Spleen (tissue), 11 donors: ENCODE results near the gene FTO. TPM values are rescaled to one million over a fixed set of nuclear protein-coding genes. Genes with fewer than 3 reads are reported as not detected.

Source experiments
- DNase-seq: peaks from one replicate; pipeline ENCODE4 v3.0.0-alpha.2; 2020
- H3K27ac ChIP-seq, 8 donors: fragments of 200-600 bp; sonication (generic) in 7 of 8; 1 replicate in 4 of 8; 2 replicates in 4 of 8; pipeline versions ENCODE4 v1.5.0 to v1.8.0; 2016 to 2021; ENCODE audit warnings: inconsistent platforms in 4 of 8, mild to moderate bottlenecking in 4 of 8, moderate library complexity in 1 of 8
- H3K27me3 ChIP-seq, 7 donors: fragments of 200-600 bp; sonication (generic) in 6 of 7; replicated peaks in 1 of 7; 1 replicate in 4 of 7; 2 replicates in 3 of 7; pipeline versions ENCODE4 v1.5.0 to v1.8.0; 2016 to 2021; ENCODE audit warnings: inconsistent platforms in 3 of 7, mild to moderate bottlenecking in 1 of 7
- H3K36me3 ChIP-seq, 6 donors: fragments of 200-600 bp; sonication (generic) in 5 of 6; 1 replicate in 4 of 6; 2 replicates in 2 of 6; pipeline versions ENCODE4 v1.5.0 to v1.8.0; 2016 to 2021; ENCODE audit warnings: inconsistent platforms in 2 of 6
- H3K4me1 ChIP-seq, 6 donors: fragments of 200-600 bp; sonication (generic) in 5 of 6; 1 replicate in 3 of 6; 2 replicates in 3 of 6; pipeline versions ENCODE4 v1.5.0 to v1.8.0; 2016 to 2021; ENCODE audit warnings: inconsistent platforms in 3 of 6
- H3K4me3 ChIP-seq, 8 donors: fragments of 200-600 bp; sonication (generic) in 7 of 8; 1 replicate in 4 of 8; 2 replicates in 4 of 8; pipeline versions ENCODE4 v1.5.0 to v1.8.0; 2016 to 2021; ENCODE audit warnings: inconsistent platforms in 4 of 8, mild to moderate bottlenecking in 4 of 8, moderate library complexity in 2 of 8
- H3K9me3 ChIP-seq, 8 donors: fragments of 200-600 bp; sonication (generic) in 7 of 8; 1 replicate in 4 of 8; 2 replicates in 4 of 8; pipeline versions ENCODE4 v1.5.0 to v1.8.0; 2016 to 2021; ENCODE audit warnings: inconsistent platforms in 4 of 8
- CTCF ChIP-seq, 11 experiments: fragments of 200-600 bp in 7 of 11; fragments of 450-650 bp in 4 of 11; sonication (generic) in 4 of 11; IDR thresholded peaks in 8 of 11; conservative IDR thresholded peaks in 3 of 11; 1 replicate in 7 of 11; 2 replicates in 4 of 11; pipeline versions ENCODE4 v1.4.0 to v1.8.0; 2016 to 2021; ENCODE audit warnings: antibody characterized with exemption in 11 of 11, inconsistent platforms in 4 of 11, mild to moderate bottlenecking in 1 of 11
- POLR2A ChIP-seq, 3 donors: fragments of 450-650 bp; IDR thresholded peaks; one replicate each; pipeline ENCODE4 v1.5.1; 2017; ENCODE audit warnings: antibody characterized with exemption in 3 of 3, mild to moderate bottlenecking in 1 of 3
- POLR2AphosphoS5 ChIP-seq, 3 donors: sonication (generic); formaldehyde crosslinking; IDR thresholded peaks; one replicate each; pipeline ENCODE4 v1.5.1; 2017; ENCODE audit warnings: antibody characterized with exemption in 3 of 3
- WGBS, 5 donors: extraction: QIAGEN DNeasy Blood & Tissue Kit in 3 of 5; methylation state at CpG; one replicate each; pipeline versions ENCODE4 v1.1.5 to v1.1.7; 2013 to 2018; 5-methylcytosine and 5-hydroxymethylcytosine counted together
- intact Hi-C: fragments of 100-400 bp; cut with DNase I; formaldehyde crosslinking; loops from one replicate; pipeline ENCODE4 v1.15.0; 2023; ENCODE audit warnings: low total_unique reads
- polyA plus RNA-seq, 3 donors: library from polyadenylated mRNA; stranded (reverse); fragments of 200-250 nt; gene quantifications; one replicate each; pipeline ENCODE4 v1.2.1, GENCODE V29; 2013
- total RNA-seq, 7 donors: library from RNA; depleted of rRNA in 3 of 7; stranded (reverse); fragments of >200 nt in 3 of 7; fragmentation: NEBNext Ultra II Directional in 4 of 7; extraction: Animal tissue kit (Norgen Biotek cat#: 25700) in 4 of 7; gene quantifications; one replicate each; pipeline versions ENCODE4 v1.1.0 to v1.2.1, GENCODE V29; 2016 to 2021
- donor health status: healthy with polysubstance abuse.
- donor health status: DM: no; HTN: no; CAD: no; lungs with moderate emphysema.
- donor health status: DM: no; HTN: no; CAD: no.
- donor health status: Bipolar disorder and iron deficiency.
- donor health status: healthy.
- donor health status: DM: no; HTN: no; CAD: no.
- donor health status: DM: yes; HTN: yes; CAD: no.

The FTO gene
- total and polyA plus RNA-seq, 10 donors: 6.8 to 89.8 (median 68.4) TPM

GRCh38 chr16:54090602-54091001 is 386.6 kb downstream of the FTO start:
- Histone ChIP-seq H3K36me3 (peaks cover 0 to 29% (median 0%) of the 10 kb centered on the region in 6 donors), H3K27me3 (no peaks in the 10 kb centered on the region), H3K4me1 (no peaks in the 10 kb centered on the region), H3K27ac (no peak overlapping the region), H3K9me3 (peaks cover 0 to 20% (median 7%) of the 10 kb centered on the region in 8 donors), H3K4me3 (no peak overlapping the region)
- whole genome bisulfite sequencing, 5 donors: 93 to 98% (median 96%) methylated on average over 6 of the region's 6 CpGs
- intact Hi-C loops: no loop called here
- TF ChIP-seq POLR2A (IDR thresholded peaks at IDR 0.05) (no peak), CTCF (IDR thresholded peaks at IDR 0.05 in 8 of 11, conservative IDR thresholded peaks at IDR 0.05 in 3 of 11) (no peak), POLR2AphosphoS5 (IDR thresholded peaks at IDR 0.05) (no peak)
- DNase-seq: no peak

- TF ChIP-seq POLR2A (IDR thresholded peaks at IDR 0.05) (no peak), POLR2AphosphoS5 (IDR thresholded peaks at IDR 0.05) (no peak), CTCF (IDR thresholded peaks at IDR 0.05 in 8 of 11, conservative IDR thresholded peaks at IDR 0.05 in 3 of 11) (no peak)
- intact Hi-C loops: no loop called here
- Histone ChIP-seq H3K27ac (no peak overlapping the region), H3K36me3 (peaks cover 0 to 39% (median 2%) of the 10 kb centered on the region in 6 donors), H3K4me1 (no peaks in the 10 kb centered on the region), H3K27me3 (no peaks in the 10 kb centered on the region), H3K4me3 (no peak overlapping the region), H3K9me3 (peaks cover 0 to 31% (median 17%) of the 10 kb centered on the region in 8 donors)
- 94 to 98% (median 96%) methylated on average over 11 to 13 of the region's 13 CpGs for WGBS, 5 donors
- no peak for DNase-seq
Measured at GRCh38 chr16:54093281-54093680, 389.3 kb downstream of the FTO start.

GRCh38 chr16:54094641-54095040 is 390.7 kb downstream of the FTO start:
- Histone ChIP-seq H3K27me3 (no peaks in the 10 kb centered on the region), H3K4me1 (no peaks in the 10 kb centered on the region), H3K27ac (no peak overlapping the region), H3K9me3 (peaks cover 0 to 31% (median 17%) of the 10 kb centered on the region in 8 donors), H3K36me3 (peaks cover 0 to 39% (median 2%) of the 10 kb centered on the region in 6 donors), H3K4me3 (no peak overlapping the region)
- WGBS, 5 donors: 96 to 98% (median 97%) methylated on average over 10 of the region's 10 CpGs
- no peak for DNase-seq
- TF ChIP-seq POLR2AphosphoS5 (IDR thresholded peaks at IDR 0.05): no peak
- TF ChIP-seq CTCF (IDR thresholded peaks at IDR 0.05 in 8 of 11, conservative IDR thresholded peaks at IDR 0.05 in 3 of 11): no peak
- TF ChIP-seq POLR2A (IDR thresholded peaks at IDR 0.05): no peak
- intact Hi-C loops: no loop called here

- WGBS, 5 donors: 95 to 100% (median 96%) methylated on average over 2 of the region's 2 CpGs
- Histone ChIP-seq H3K4me1 (no peaks in the 10 kb centered on the region), H3K27ac (no peak overlapping the region), H3K27me3 (no peaks in the 10 kb centered on the region), H3K4me3 (no peak overlapping the region), H3K9me3 (peaks cover 0 to 31% (median 17%) of the 10 kb centered on the region in 8 donors), H3K36me3 (peaks cover 0 to 39% (median 2%) of the 10 kb centered on the region in 6 donors)
- intact Hi-C loops: no loop called here
- TF ChIP-seq CTCF (IDR thresholded peaks at IDR 0.05 in 8 of 11, conservative IDR thresholded peaks at IDR 0.05 in 3 of 11) (no peak), POLR2A (IDR thresholded peaks at IDR 0.05) (no peak), POLR2AphosphoS5 (IDR thresholded peaks at IDR 0.05) (no peak)
- DNase-seq: no peak
Measured at GRCh38 chr16:54096607-54097006, 392.7 kb downstream of the FTO start.
